Colonic mucosa (tissue), 4 donors: ENCODE measurements around the gene ARID1B. TPM values are rescaled to one million over a fixed set of nuclear protein-coding genes. Genes with fewer than 3 reads are reported as not detected.

Experiments
- DNase-seq: peaks from one replicate; pipeline ENCODE4 v3.0.0-alpha.2; 2020
- H3K27ac ChIP-seq: fragments of 200-600 bp; one replicate; pipeline ENCODE4 v1.8.0; 2021
- H3K27me3 ChIP-seq: fragments of 200-600 bp; one replicate; pipeline ENCODE4 v1.8.0; 2021
- H3K36me3 ChIP-seq: fragments of 200-600 bp; one replicate; pipeline ENCODE4 v1.8.0; 2021
- H3K4me1 ChIP-seq: fragments of 200-600 bp; one replicate; pipeline ENCODE4 v1.8.0; 2021; ENCODE audit warnings: mild to moderate bottlenecking
- H3K4me3 ChIP-seq: fragments of 200-600 bp; one replicate; pipeline ENCODE4 v1.8.0; 2021
- H3K9ac ChIP-seq, 2 donors: one replicate each; pipeline ENCODE4 v1.7.0; 2013; ENCODE audit warnings: control low read depth in 2 of 2, low read depth in 2 of 2, low read length in 2 of 2
- H3K9me3 ChIP-seq: fragments of 200-600 bp; one replicate; pipeline ENCODE4 v1.8.0; 2021
- intact Hi-C: fragments of 100-400 bp; cut with DNase I; formaldehyde crosslinking; loops from one replicate; pipeline ENCODE4 v1.14.1; 2022
- total RNA-seq, 2 donors: library from RNA; stranded (reverse); fragmentation: NEBNext Ultra II Directional in 1 of 2; extraction: Animal tissue kit (Norgen Biotek cat#: 25700) in 1 of 2; gene quantifications; one replicate each; pipeline ENCODE4 v1.2.1, GENCODE V29; 2021
- TF ChIP-seq, protein P1 (sequence below): fragments of 200-600 bp; IDR thresholded peaks from one replicate; pipeline ENCODE4 v1.8.0; 2022; ENCODE audit warnings: antibody characterized with exemption, mild to moderate bottlenecking
- donor health status: healthy.
- donor health status: DM: no; HTN: no; CAD: no.
- donor health status: DM: no; HTN: no; CAD: no.

The ARID1B gene
- total RNA-seq, 2 donors from 2014 or later: 61.3 to 71.5 TPM

DNA sequence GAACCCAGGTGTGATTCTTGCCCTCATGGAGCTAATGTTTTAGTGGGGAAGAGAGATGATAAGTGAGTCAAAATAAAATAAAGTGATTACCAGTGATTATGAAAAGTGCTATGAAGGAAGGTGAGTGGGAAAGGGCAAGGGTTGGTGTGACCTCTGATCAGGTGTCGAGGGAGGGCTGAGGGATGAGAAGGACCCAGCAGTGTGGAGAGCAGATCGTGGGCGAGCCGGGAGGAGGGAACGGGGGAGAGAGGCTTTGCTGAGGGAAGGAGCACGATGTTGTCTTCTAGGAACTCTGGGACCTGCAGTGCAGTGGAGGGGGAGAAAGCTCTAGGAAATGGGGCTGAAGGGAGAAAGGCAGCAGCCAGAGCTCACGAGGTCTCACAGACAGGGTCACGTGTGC, 354.1 kb downstream of the ARID1B start:
- no peak for DNase-seq
- Histone ChIP-seq H3K36me3 (no peaks in the 10 kb centered on the region), H3K4me1 (peaks cover 11% of the 10 kb centered on the region), H3K27ac (no peak overlapping the region), H3K9ac (no peak overlapping the region), H3K4me3 (no peak overlapping the region), H3K27me3 (no peaks in the 10 kb centered on the region), H3K9me3 (no peaks in the 10 kb centered on the region)
- intact Hi-C loops: no loop called here
- TF ChIP-seq, protein P1, sequence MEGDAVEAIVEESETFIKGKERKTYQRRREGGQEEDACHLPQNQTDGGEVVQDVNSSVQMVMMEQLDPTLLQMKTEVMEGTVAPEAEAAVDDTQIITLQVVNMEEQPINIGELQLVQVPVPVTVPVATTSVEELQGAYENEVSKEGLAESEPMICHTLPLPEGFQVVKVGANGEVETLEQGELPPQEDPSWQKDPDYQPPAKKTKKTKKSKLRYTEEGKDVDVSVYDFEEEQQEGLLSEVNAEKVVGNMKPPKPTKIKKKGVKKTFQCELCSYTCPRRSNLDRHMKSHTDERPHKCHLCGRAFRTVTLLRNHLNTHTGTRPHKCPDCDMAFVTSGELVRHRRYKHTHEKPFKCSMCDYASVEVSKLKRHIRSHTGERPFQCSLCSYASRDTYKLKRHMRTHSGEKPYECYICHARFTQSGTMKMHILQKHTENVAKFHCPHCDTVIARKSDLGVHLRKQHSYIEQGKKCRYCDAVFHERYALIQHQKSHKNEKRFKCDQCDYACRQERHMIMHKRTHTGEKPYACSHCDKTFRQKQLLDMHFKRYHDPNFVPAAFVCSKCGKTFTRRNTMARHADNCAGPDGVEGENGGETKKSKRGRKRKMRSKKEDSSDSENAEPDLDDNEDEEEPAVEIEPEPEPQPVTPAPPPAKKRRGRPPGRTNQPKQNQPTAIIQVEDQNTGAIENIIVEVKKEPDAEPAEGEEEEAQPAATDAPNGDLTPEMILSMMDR: no peak

DNA sequence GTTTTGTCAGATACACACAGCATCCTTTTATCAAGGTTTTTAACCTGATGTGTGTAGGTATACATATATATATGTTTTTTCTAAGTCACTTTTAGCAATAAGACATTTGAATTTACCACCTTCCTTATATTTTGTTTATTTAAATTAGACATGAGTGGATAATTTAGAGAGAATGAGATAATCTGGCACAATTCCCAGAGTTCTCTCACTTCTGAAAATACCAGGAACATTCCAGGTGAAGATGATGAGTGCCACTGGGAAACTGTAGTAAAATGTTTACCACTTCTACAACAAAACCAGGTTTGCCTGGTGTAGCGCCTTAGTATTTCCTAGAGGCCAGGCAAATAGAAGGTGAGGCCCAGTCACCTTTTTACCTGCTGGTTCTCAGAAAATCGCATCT, 356.7 kb downstream of the ARID1B start:
- Histone ChIP-seq H3K9me3 (no peaks in the 10 kb centered on the region), H3K27ac (peak overlapping the region; percentile 25), H3K27me3 (no peaks in the 10 kb centered on the region), H3K9ac (no peak overlapping the region), H3K4me3 (no peak overlapping the region), H3K36me3 (no peaks in the 10 kb centered on the region), H3K4me1 (peaks cover 7% of the 10 kb centered on the region)
- intact Hi-C loops: no loop called here
- DNase-seq: no peak
- TF ChIP-seq, protein P1: no peak

DNA sequence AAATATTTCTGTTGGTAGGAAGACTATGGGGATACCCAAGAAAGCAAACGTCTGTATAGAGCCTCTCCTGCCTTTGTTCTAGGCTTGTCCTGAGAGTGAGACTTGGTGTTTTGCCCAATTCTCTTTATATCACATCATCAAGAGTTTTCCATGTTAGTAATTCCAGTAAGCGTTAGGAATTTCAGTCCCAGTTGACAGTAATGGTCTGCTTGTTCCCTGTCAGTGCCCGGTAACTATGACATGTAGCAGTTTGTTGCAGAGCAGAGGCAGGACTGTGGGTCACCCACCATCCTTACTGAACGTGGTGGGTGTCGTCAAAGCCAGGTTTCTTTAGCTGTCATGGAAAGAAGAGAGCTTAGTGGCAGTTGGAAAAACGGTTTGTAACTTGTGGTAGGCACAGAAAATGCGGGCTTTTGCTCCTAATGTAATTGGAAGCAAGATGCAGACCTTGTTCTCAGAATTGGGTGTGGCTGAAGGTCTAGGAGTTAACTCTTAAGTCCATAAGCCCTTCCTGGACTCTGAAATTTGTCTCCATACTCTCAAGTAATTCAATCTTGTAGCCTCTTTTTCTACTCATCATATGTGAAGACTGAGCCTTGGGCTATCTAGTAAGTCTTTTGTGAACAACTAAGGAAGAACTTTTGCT, 357.3 kb downstream of the ARID1B start:
- intact Hi-C loops: no loop called here
- TF ChIP-seq, protein P1: no peak
- DNase-seq: no peak
- H3K4me1 ChIP-seq: peaks cover under 1% of the 10 kb centered on the region
- H3K27ac ChIP-seq: peak overlapping the region; percentile 25
- no peaks in the 10 kb centered on the region for H3K9me3 ChIP-seq
- H3K27me3 ChIP-seq: no peaks in the 10 kb centered on the region
- H3K4me3 ChIP-seq: no peak overlapping the region
- no peaks in the 10 kb centered on the region for H3K36me3 ChIP-seq
- no peak overlapping the region for H3K9ac ChIP-seq

DNA sequence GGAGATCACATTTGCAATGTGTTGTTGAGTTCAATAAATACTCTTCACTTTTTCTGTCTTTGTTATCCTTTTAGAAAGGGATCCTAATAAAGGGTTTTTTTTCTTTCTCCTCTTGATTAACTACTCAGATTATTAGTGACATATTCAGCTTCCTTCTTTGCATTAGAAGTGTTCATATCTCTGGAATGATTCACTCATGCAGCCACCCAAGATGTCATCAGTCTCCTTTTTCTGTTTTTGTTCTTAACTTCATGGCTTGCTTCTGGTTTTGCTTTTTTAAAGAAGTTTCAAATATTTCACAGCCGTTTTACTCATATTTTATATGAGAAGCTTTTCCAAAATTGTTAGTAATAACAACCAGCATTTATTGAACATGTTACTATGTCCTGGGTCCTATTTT, 358.5 kb downstream of the ARID1B start:
- Histone ChIP-seq H3K9ac (no peak overlapping the region), H3K9me3 (no peaks in the 10 kb centered on the region), H3K4me3 (no peak overlapping the region), H3K4me1 (no peaks in the 10 kb centered on the region), H3K36me3 (no peaks in the 10 kb centered on the region), H3K27ac (no peak overlapping the region), H3K27me3 (no peaks in the 10 kb centered on the region)
- TF ChIP-seq, protein P1: no peak
- no peak for DNase-seq
- intact Hi-C loops: no loop called here

DNA sequence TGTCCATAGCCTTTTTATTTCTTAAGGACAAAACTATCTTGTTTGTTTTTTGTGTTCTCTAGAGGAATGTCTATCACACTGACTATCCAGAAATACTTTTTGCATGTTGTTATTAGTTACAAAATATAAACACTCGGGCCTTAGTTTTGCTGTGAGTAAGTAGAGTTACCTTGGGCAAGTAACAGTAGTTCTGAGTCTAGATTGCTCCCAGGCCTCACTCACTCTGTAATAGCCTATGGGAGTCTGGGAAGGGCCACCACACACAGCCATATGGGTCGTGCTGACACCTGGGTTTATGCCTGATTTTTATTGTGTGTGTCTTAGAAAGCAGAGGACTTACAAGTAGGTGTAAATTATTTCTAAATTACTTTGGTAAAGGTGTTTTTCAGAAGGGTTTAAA, 360.3 kb downstream of the ARID1B start:
- intact Hi-C loops: no loop called here
- DNase-seq: no peak
- H3K27me3 ChIP-seq: no peaks in the 10 kb centered on the region
- no peaks in the 10 kb centered on the region for H3K9me3 ChIP-seq
- no peak overlapping the region for H3K27ac ChIP-seq
- TF ChIP-seq, protein P1: no peak
- H3K4me1 ChIP-seq: no peaks in the 10 kb centered on the region
- no peak overlapping the region for H3K4me3 ChIP-seq
- H3K36me3 ChIP-seq: no peaks in the 10 kb centered on the region
- no peak overlapping the region for H3K9ac ChIP-seq
